HG02571 (cell line): Measurements from ENCODE around the gene PPDPF.

Experiments used
- ATAC-seq: cut with Tn5 transposase; IDR thresholded peaks from one replicate; pipeline ENCODE4 v1.9.1; 2021; ENCODE audit warnings: mild to moderate bottlenecking, moderate library complexity; ENCODE audit not compliant: unreplicated experiment

PPDPF gene

GRCh38 chr20:63487116-63487764 lies 33.3 kb upstream of the PPDPF start:
- ATAC-seq, result no peak

GRCh38 chr20:63487781-63488241 lies 32.8 kb upstream of the PPDPF start:
- no peak for ATAC-seq

DNA sequence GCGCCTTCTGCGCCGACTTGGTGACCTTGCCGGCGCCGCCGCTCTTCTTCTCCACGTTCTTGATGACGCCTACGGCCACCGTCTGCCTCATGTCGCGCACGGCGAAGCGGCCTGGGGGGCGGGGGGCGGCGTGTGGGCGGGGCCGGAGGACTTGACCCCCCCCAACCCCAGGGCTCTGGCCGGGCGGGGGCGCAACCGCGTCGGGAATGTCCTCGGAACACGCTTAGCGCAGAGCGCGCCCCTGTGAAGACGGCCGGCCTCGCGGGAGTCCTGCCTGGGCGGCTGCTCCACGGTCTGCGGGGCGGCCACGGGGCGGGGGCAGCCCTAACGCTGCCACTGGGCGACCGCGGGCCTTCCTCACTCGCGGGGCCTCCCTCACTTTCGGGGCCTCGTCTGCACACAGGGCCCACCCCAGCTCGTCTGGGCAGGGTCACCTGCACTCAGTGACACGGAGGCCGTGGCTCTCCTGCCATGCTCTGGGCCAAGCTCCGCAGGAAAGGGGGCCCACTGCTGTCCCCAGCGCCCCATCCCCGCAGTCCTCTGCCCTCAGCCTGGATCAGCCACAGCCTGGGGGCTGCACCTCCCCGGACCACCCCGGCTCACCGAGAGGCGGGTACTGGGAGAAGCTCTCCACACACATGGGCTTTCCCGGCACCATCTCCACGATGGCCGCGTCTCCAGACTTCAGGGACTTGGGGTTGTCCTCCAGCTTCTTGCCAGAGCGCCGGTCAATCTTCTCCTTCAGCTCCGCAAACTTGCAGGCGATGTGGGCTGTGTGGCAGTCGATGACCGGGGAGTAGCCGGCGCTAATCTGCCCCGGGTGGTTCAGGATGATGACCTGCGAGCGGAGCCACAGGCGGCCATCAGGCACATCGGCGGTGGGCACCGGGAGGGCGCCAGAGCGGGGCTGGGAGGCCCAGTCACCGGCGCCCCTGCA lies 32.0 kb upstream of the PPDPF start:
- no peak for ATAC-seq

GRCh38 chr20:63490416-63490815 lies 30.1 kb upstream of the PPDPF start:
- ATAC-seq, result no peak

DNA sequence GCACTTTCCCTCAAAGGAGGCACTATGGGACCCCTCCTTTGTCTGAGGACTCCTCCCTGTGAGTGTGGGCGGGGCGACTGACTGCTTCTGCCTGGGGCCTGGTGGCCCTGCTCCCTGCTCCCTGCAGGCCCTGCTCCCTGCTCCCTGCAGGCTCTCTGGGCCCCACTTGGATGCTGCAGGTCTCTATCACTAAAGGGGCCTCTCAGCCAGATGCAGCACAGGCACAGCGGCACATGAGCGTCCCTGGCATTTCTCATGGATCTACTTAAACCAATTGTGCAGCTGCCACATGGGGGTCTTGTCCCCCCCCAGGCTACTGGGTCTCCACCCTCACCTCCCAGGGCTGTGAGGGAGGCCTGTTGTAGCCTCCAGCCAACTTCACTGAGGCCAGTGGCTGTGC lies 29.5 kb upstream of the PPDPF start:
- no peak for ATAC-seq

DNA sequence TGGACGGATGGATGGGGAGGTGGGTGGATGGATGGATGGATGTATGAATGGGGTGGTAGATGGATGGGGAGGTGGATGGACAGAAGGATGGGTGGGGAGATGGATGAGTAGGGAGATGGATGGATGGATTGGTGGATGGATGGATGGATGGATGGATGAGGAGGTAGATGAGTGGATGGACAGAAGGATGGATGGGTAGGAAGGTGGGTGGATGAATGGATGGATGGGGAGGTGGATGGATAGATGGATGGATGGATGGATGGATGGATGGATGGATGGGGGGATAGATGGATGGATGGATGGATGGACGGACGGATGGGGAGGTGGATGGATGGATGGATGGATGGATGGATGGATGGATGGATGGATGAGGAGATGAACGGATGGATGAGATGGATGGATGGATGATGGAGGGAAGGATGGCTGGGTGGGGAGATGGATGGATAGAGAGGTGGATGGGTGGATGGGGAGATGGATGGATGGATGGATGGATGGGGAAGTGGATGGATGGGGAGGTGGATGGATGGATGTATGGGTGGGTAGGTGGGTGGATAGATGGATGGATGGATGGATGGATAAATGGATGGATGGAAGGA lies 28.8 kb upstream of the PPDPF start:
- no peak for ATAC-seq

DNA sequence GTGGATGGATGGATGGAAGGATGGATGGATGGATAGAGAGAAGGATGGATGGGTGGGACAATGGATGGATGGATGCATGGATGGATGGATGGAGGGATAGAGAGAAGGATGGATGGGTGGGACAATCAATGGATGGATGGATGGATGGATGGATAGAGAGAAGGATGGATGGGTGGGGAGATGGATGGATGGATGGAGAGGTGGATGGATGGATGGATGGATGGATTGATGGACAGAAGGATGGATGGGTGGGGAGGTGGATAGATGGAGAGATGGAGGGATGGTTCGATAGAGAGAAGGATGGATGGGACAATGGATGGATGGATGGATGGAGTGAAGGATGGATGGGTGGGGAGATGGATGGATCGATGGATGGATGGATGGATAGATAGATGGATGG lies 28.0 kb upstream of the PPDPF start:
- no peak for ATAC-seq

GRCh38 chr20:63492982-63493381 lies 27.6 kb upstream of the PPDPF start:
- no peak for ATAC-seq

DNA sequence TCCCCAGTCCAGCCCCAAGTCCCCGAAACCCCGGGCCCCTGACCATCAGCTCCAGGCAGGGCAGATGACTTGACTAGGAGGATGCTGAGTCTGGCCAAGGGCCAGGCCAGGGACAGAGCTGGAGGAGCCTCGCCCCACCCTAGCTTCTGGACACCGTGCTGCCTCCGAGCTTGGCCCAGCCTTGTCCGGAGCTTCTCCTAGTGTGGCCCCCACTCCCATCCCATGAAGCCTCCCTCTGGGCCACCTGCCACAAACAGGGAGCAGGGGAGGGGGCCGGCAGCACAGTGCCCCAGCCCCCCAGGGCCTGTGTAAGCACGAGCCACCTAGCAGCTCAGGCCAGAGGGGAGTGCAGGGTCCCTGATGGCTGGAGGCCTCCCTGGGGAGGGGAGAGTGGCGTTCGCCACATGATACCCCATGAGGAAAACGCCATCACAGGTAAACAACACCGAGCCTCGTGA lies 27.0 kb upstream of the PPDPF start:
- ATAC-seq, result no peak

DNA sequence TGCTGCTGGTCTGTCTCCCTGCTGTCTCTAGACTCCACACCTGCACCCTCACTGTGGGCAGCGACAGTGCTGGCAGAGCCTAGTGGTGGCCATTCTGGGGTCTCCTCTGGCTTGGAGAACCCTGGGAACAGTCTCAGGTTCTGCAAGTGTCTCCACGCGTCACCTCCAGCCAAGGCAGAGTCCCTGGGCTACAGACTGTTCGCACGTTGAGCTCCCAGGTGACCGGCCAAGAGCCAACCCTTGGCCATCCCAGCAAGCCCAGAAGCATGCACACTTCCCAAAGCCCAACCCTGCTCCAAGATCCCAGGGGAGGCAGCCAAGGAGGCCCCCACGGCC lies 26.5 kb upstream of the PPDPF start:
- no peak for ATAC-seq

GRCh38 chr20:63494420-63495166 lies 26.0 kb upstream of the PPDPF start:
- ATAC-seq, result no peak

- no peak for ATAC-seq
Observed at GRCh38 chr20:63495167-63495720, 25.3 kb upstream of the PPDPF start.

DNA sequence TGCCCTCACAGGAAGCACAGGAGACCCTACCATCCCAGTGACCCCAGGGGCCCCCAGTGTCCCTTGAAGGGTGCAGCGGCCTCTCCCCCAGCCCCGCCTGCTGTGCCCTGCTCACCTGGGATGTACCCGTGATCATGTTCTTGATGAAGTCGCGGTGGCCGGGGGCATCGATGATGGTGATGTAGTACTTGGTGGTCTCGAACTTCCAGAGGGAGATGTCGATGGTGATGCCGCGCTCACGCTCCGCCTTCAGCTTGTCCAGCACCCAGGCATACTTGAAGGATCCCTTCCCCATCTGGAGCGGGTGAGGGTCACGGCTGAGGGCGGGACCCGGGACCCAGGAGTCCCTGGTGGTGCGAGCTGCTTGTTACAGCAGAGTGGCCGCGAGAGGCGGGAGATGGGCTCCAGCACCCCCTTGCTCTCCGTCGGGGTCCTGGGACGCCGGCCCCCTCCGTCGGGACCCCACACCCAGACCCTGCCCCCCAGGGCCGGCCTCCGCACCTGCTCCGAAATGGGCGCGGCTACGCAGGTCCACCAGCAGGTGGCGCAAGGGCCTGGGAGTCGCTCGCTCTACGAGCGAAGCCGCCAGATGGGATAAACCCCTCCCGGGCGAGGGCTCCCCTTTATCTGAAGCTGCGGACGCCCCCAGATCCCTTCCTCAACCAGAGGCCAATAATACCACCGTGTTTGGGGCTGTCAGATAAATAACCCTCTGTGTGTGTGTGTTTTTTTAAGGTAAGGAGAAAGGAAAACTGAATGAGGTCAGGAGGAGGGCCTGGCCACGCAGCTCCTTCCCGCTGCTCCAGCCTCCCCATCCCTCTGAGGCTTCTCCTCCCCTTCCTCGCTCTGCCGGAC lies 24.6 kb upstream of the PPDPF start:
- no peak for ATAC-seq

GRCh38 chr20:63496596-63497120 lies 23.9 kb upstream of the PPDPF start:
- ATAC-seq, result no peak

- ATAC-seq, result no peak
Observed at GRCh38 chr20:63497138-63497945, 23.2 kb upstream of the PPDPF start.

GRCh38 chr20:63497946-63498935 lies 22.3 kb upstream of the PPDPF start:
- ATAC-seq, result no peak

DNA sequence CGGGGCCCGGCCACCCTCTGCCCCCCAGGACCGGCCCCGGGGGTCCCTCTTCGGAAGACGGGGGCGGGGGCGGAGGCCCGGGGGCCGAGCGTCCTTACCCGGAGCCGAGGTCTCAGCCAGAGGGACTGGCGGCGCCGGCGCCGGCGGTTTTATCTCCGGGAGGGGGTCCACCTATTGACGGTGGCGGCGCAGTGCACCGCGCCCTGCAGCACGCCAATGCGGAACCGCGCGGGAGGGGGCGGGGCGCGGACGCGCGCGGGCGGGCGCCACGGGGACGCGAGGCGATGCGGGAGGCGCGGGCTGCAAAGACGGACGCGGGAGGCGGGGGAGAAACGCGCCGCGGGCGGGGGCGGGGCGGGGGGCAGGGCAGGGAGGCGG lies 21.6 kb upstream of the PPDPF start, which contains the start of gene EEF1A2:
EEF1A2 (minus strand) TSS at position 124 of the 378 bp plus-strand sequence. CDS start 1,320 bp downstream, outside the sequence.
- ATAC-seq, result no peak
